BJ (cell line): Measurements from ENCODE around the gene PLEKHJ1. TPM values are rescaled to one million over a fixed set of nuclear protein-coding genes. Genes with fewer than 3 reads are reported as not detected.

Experiments
- CTCF ChIA-PET: fragments of 350-600 bp; formaldehyde crosslinking; extraction: SDS; loops from one replicate; lab custom pipeline; 2021; ENCODE audit warnings: antibody characterized with exemption, inconsistent platforms; lab: Yijun Ruan, JAX
- POLR2A ChIA-PET: fragments of 300-600 bp; sonication (Branson Sonifier 250); formaldehyde crosslinking; extraction: SDS; loops from one replicate; lab custom pipeline; 2021; ENCODE audit warnings: antibody characterized with exemption; lab: Charles Lee
- DNase-seq: peaks from one replicate; pipeline ENCODE4 v3.0.0-alpha.2; 2011; ENCODE audit warnings: low read depth
- H3K27me3 ChIP-seq: 2 replicates; pipeline ENCODE4 v1.6.0; 2011; ENCODE audit warnings: low read length; ENCODE audit not compliant: control insufficient read depth, insufficient read depth
- H3K36me3 ChIP-seq: 2 replicates; pipeline ENCODE4 v1.5.1; 2011; ENCODE audit warnings: low read length; ENCODE audit not compliant: control insufficient read depth, insufficient read depth
- H3K4me3 ChIP-seq: 2 replicates; pipeline ENCODE4 v1.5.1; 2011; ENCODE audit warnings: low read depth, mild to moderate bottlenecking, control low read depth, low read length
- polyA plus RNA-seq: library from polyadenylated mRNA; depleted of rRNA; stranded (reverse); fragments of >200 nt; gene quantifications from 2 replicates; pipeline ENCODE4 v1.2.3, GENCODE V29; 2011
- TF ChIP-seq, protein P1 (sequence below): IDR thresholded peaks from 2 replicates; pipeline ENCODE4 v1.5.1; 2011; ENCODE audit warnings: low read depth, mild to moderate bottlenecking, control low read depth, inconsistent platforms, low read length, moderate library complexity; ENCODE audit not compliant: insufficient read depth

Gene PLEKHJ1
- polyA plus RNA-seq, 1 experiment = 65.8 TPM

- POLR2A ChIA-PET = no interaction called here
- H3K4me3 ChIP-seq = peak overlapping the region; percentile 16; the same call in 1 of the 2 replicates
- TF ChIP-seq, protein P1, sequence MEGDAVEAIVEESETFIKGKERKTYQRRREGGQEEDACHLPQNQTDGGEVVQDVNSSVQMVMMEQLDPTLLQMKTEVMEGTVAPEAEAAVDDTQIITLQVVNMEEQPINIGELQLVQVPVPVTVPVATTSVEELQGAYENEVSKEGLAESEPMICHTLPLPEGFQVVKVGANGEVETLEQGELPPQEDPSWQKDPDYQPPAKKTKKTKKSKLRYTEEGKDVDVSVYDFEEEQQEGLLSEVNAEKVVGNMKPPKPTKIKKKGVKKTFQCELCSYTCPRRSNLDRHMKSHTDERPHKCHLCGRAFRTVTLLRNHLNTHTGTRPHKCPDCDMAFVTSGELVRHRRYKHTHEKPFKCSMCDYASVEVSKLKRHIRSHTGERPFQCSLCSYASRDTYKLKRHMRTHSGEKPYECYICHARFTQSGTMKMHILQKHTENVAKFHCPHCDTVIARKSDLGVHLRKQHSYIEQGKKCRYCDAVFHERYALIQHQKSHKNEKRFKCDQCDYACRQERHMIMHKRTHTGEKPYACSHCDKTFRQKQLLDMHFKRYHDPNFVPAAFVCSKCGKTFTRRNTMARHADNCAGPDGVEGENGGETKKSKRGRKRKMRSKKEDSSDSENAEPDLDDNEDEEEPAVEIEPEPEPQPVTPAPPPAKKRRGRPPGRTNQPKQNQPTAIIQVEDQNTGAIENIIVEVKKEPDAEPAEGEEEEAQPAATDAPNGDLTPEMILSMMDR = no peak
Measured at GRCh38 chr19:2240881-2241760, 5.0 kb upstream of the PLEKHJ1 start.

GRCh38 chr19:2239771-2240770 is 3.9 kb upstream of the PLEKHJ1 start:
- Histone ChIP-seq H3K27me3 (no peaks in the 10 kb centered on the region), H3K4me3 (peak overlapping the region; percentile 48), H3K36me3 (peaks cover 14% of the 10 kb centered on the region)
- DNase-seq = no peak
- ChIA-PET CTCF (interaction anchor here (0.9 to 3.9 kb wide), 8 partner anchors 14 to 188 kb away, joined by 4 to 14 read pairs (median 5); no protein-coding TSS in a partner anchor), POLR2A (no interaction called here)
- TF ChIP-seq, protein P1 = no peak

More at GRCh38 chr19:2240881-2241760, 5.0 kb upstream of the PLEKHJ1 start:
- peaks cover 24% of the 10 kb centered on the region for H3K36me3 ChIP-seq
- DNase-seq = no peak
- CTCF ChIA-PET = interaction anchor here (1.4 to 3.9 kb wide), 6 partner anchors 19 to 151 kb away, joined by 5 to 14 read pairs (median 11); no protein-coding TSS in a partner anchor
- H3K27me3 ChIP-seq = no peaks in the 10 kb centered on the region

GRCh38 chr19:2239173-2239572 is 3.0 kb upstream of the PLEKHJ1 start:
- POLR2A ChIA-PET = interaction anchor here (1.2 kb wide), 1 partner anchor 30 kb away, joined by 3 read pairs; no protein-coding TSS in a partner anchor
- no peak for DNase-seq
- CTCF ChIA-PET = interaction anchor here (0.9 to 3.9 kb wide), 9 partner anchors 14 to 397 kb away, joined by 3 to 14 read pairs (median 5); no protein-coding TSS in a partner anchor
- TF ChIP-seq, protein P1 = no peak
- peak overlapping the region; percentile 48 for H3K4me3 ChIP-seq
- peaks cover 9% of the 10 kb centered on the region for H3K36me3 ChIP-seq
- no peaks in the 10 kb centered on the region for H3K27me3 ChIP-seq

- DNase-seq = no peak
- H3K4me3 ChIP-seq = peak overlapping the region; percentile 83
- POLR2A ChIA-PET = no interaction called here
- TF ChIP-seq, protein P1 = no peak
- CTCF ChIA-PET = interaction anchor here (0.7 to 2.9 kb wide), 6 partner anchors 24 to 398 kb away, joined by 3 to 13 read pairs (median 4); no protein-coding TSS in a partner anchor
- H3K36me3 ChIP-seq = peaks cover 9% of the 10 kb centered on the region
- H3K27me3 ChIP-seq = no peaks in the 10 kb centered on the region
Measured at GRCh38 chr19:2237869-2238153, 1.7 kb upstream of the PLEKHJ1 start.
